Thyroid gland (tissue), 4 donors: ENCODE data around the gene ST7. TPM values are rescaled to one million over a fixed set of nuclear protein-coding genes. Genes with fewer than 3 reads are reported as not detected.

Experiments
- DNase-seq, 2 donors: peaks; one replicate each; pipeline ENCODE4 v3.0.0-alpha.2; 2019
- H3K27ac ChIP-seq, 3 donors: fragments of 200-600 bp; sonication (generic); 1 replicate in 2 of 3; 2 replicates in 1 of 3; pipeline ENCODE4 v1.5.1; 2016 to 2019; ENCODE audit warnings: mild to moderate bottlenecking in 1 of 3, moderate library complexity in 1 of 3
- H3K27me3 ChIP-seq: fragments of 200-600 bp; sonication (generic); one replicate; pipeline ENCODE4 v1.5.1; 2019
- H3K36me3 ChIP-seq, 2 donors: fragments of 200-600 bp; sonication (generic); one replicate each; pipeline ENCODE4 v1.5.1; 2016 to 2019
- H3K4me1 ChIP-seq, 2 donors: fragments of 200-600 bp; sonication (generic); one replicate each; pipeline ENCODE4 v1.5.1; 2017 to 2019
- H3K4me3 ChIP-seq, 3 donors: fragments of 200-600 bp; sonication (generic); replicated peaks in 1 of 3; 1 replicate in 2 of 3; 2 replicates in 1 of 3; pipeline ENCODE4 v1.5.1; 2016; ENCODE audit warnings: mild to moderate bottlenecking in 1 of 3
- H3K9me3 ChIP-seq: fragments of 200-600 bp; sonication (generic); one replicate; pipeline ENCODE4 v1.5.1; 2017
- CTCF ChIP-seq, 6 experiments: fragments of 200-600 bp in 3 of 6; fragments of 450-650 bp in 3 of 6; sonication (generic) in 3 of 6; IDR thresholded peaks; one replicate each; pipeline ENCODE4 v1.5.1; 2016 to 2019; ENCODE audit warnings: antibody characterized with exemption in 6 of 6, mild to moderate bottlenecking in 2 of 6, inconsistent platforms in 1 of 6, moderate library complexity in 1 of 6
- POLR2A ChIP-seq, 2 donors: fragments of 450-650 bp; IDR thresholded peaks; one replicate each; pipeline ENCODE4 v1.6.1; 2017; ENCODE audit warnings: antibody characterized with exemption in 2 of 2, mild to moderate bottlenecking in 2 of 2, moderate library complexity in 1 of 2
- WGBS, 2 donors: methylation state at CpG; one replicate each; pipeline ENCODE4 v1.1.5; 2017; 5-methylcytosine and 5-hydroxymethylcytosine counted together
- intact Hi-C: fragments of 100-400 bp; cut with DNase I; formaldehyde crosslinking; loops from one replicate; pipeline ENCODE4 v1.15.1; 2023
- total RNA-seq, 4 donors: library from RNA; depleted of rRNA; stranded (reverse); fragments of >200 nt; gene quantifications; one replicate each; pipeline ENCODE4 v1.2.3, GENCODE V29; 2016

ST7 gene
- total RNA-seq, 4 donors from 2014 or later, result 62.8 to 75.1 (median 66.7) TPM

- no peak for TF ChIP-seq CTCF (IDR thresholded peaks at IDR 0.05)
- TF ChIP-seq POLR2A (IDR thresholded peaks at IDR 0.05), result no peak
- intact Hi-C loops, result no loop called here
- H3K4me3 ChIP-seq, result no peak overlapping the region
- no peaks in the 10 kb centered on the region for H3K36me3 ChIP-seq
- WGBS, 2 donors, result 93 to 96% methylated on average over 2 of the region's 2 CpGs
- H3K9me3 ChIP-seq, result no peaks in the 10 kb centered on the region
- peaks cover 0 to 1% of the 10 kb centered on the region in 2 donors for H3K4me1 ChIP-seq
- DNase-seq, result no peak
- no peaks in the 10 kb centered on the region for H3K27me3 ChIP-seq
- H3K27ac ChIP-seq, result no peak overlapping the region
Observed at GRCh38 chr7:117041007-117041406, 87.7 kb downstream of the ST7 start.

GRCh38 chr7:117041822-117042221 is 88.5 kb downstream of the ST7 start:
- DNase-seq, result no peak
- TF ChIP-seq POLR2A (IDR thresholded peaks at IDR 0.05), result no peak
- no peak for TF ChIP-seq CTCF (IDR thresholded peaks at IDR 0.05)
- Histone ChIP-seq H3K9me3 (no peaks in the 10 kb centered on the region), H3K4me1 (no peaks in the 10 kb centered on the region), H3K27me3 (no peaks in the 10 kb centered on the region), H3K36me3 (no peaks in the 10 kb centered on the region), H3K4me3 (no peak overlapping the region), H3K27ac (no peak overlapping the region)
- 61 to 69% methylated on average over 3 of the region's 3 CpGs for WGBS, 2 donors
- intact Hi-C loops, result no loop called here

GRCh38 chr7:117043108-117043825 is 90.0 kb downstream of the ST7 start:
- DNase-seq, result no peak
- no peaks in the 10 kb centered on the region for H3K36me3 ChIP-seq
- no peak overlapping the region for H3K27ac ChIP-seq
- no peaks in the 10 kb centered on the region for H3K27me3 ChIP-seq
- WGBS, 2 donors, result 75 to 81% methylated on average over 2 of the region's 2 CpGs
- intact Hi-C loops, result no loop called here
- TF ChIP-seq POLR2A (IDR thresholded peaks at IDR 0.05) (no peak), CTCF (IDR thresholded peaks at IDR 0.05) (no peak)
- no peak overlapping the region for H3K4me3 ChIP-seq
- no peaks in the 10 kb centered on the region for H3K4me1 ChIP-seq
- no peaks in the 10 kb centered on the region for H3K9me3 ChIP-seq

GRCh38 chr7:117044664-117045063 is 91.4 kb downstream of the ST7 start:
- H3K36me3 ChIP-seq, result no peaks in the 10 kb centered on the region
- H3K9me3 ChIP-seq, result no peaks in the 10 kb centered on the region
- DNase-seq, result no peak
- TF ChIP-seq CTCF (IDR thresholded peaks at IDR 0.05), result no peak
- no peak for TF ChIP-seq POLR2A (IDR thresholded peaks at IDR 0.05)
- H3K4me1 ChIP-seq, result peaks cover 0 to 6% of the 10 kb centered on the region in 2 donors
- intact Hi-C loops, result no loop called here
- 84 to 89% methylated on average over 2 of the region's 2 CpGs for WGBS, 2 donors
- H3K4me3 ChIP-seq, result no peak overlapping the region
- H3K27ac ChIP-seq, result no peak overlapping the region
- no peaks in the 10 kb centered on the region for H3K27me3 ChIP-seq

GRCh38 chr7:117045927-117046710 is 92.8 kb downstream of the ST7 start:
- 87 to 95% methylated on average over 4 of the region's 4 CpGs for WGBS, 2 donors
- no peaks in the 10 kb centered on the region for H3K9me3 ChIP-seq
- DNase-seq, result no peak
- H3K4me1 ChIP-seq, result peaks cover 0 to 6% of the 10 kb centered on the region in 2 donors
- H3K27ac ChIP-seq, result no peak overlapping the region
- no peaks in the 10 kb centered on the region for H3K27me3 ChIP-seq
- no peak for TF ChIP-seq CTCF (IDR thresholded peaks at IDR 0.05)
- TF ChIP-seq POLR2A (IDR thresholded peaks at IDR 0.05), result no peak
- intact Hi-C loops, result no loop called here
- H3K4me3 ChIP-seq, result no peak overlapping the region
- H3K36me3 ChIP-seq, result no peaks in the 10 kb centered on the region
